Esophagus squamous epithelium (tissue), 5 donors: ENCODE measurements around the gene GRID2IP. TPM values are rescaled to one million over a fixed set of nuclear protein-coding genes. Genes with fewer than 3 reads are reported as not detected.

Source experiments
- DNase-seq: peaks from one replicate; lab custom pipeline; 2025; lab: John Stamatoyannopoulos, UW
- H3K27ac ChIP-seq, 4 donors: fragments of 200-600 bp; sonication (generic); one replicate each; pipeline ENCODE4 v1.5.1; 2016 to 2019; ENCODE audit warnings: mild to moderate bottlenecking in 1 of 4
- H3K27me3 ChIP-seq, 4 donors: fragments of 200-600 bp; sonication (generic); 1 replicate in 3 of 4; 2 replicates in 1 of 4; pipeline versions ENCODE4 v1.5.1 to v1.6.0; 2017 to 2021; ENCODE audit warnings: antibody characterized with exemption in 1 of 4
- H3K36me3 ChIP-seq, 3 donors: fragments of 200-600 bp; sonication (generic); one replicate each; pipeline ENCODE4 v1.5.1; 2016 to 2019
- H3K4me1 ChIP-seq, 3 donors: fragments of 200-600 bp; sonication (generic); one replicate each; pipeline ENCODE4 v1.5.1; 2017 to 2019
- H3K4me3 ChIP-seq, 4 donors: fragments of 200-600 bp; sonication (generic); 1 replicate in 3 of 4; 2 replicates in 1 of 4; pipeline ENCODE4 v1.5.1; 2016 to 2019; ENCODE audit warnings: mild to moderate bottlenecking in 2 of 4, moderate library complexity in 1 of 4
- H3K9me3 ChIP-seq, 3 donors: fragments of 200-600 bp; sonication (generic); one replicate each; pipeline ENCODE4 v1.5.1; 2016 to 2019
- POLR2A ChIP-seq, 4 donors: fragments of 450-650 bp; IDR thresholded peaks; one replicate each; pipeline ENCODE4 v1.6.1; 2017; ENCODE audit warnings: antibody characterized with exemption in 4 of 4, mild to moderate bottlenecking in 4 of 4, moderate library complexity in 3 of 4
- WGBS, 2 donors: methylation state at CpG; one replicate each; pipeline ENCODE4 v1.1.5; 2018; 5-methylcytosine and 5-hydroxymethylcytosine counted together
- intact Hi-C: fragments of 100-400 bp; cut with DNase I; formaldehyde crosslinking; loops from one replicate; pipeline ENCODE4 v1.15.0; 2022
- total RNA-seq, 4 donors: library from RNA; depleted of rRNA; stranded (reverse); fragments of >200 nt; gene quantifications; one replicate each; pipeline ENCODE4 v1.1.0, GENCODE V29; 2016
- TF ChIP-seq, protein P1 (sequence below), 6 experiments: fragments of 450-650 bp in 4 of 6; fragments of 200-600 bp in 2 of 6; sonication (generic) in 2 of 6; IDR thresholded peaks; one replicate each; pipeline ENCODE4 v1.5.1; 2016 to 2019; ENCODE audit warnings: antibody characterized with exemption in 6 of 6, mild to moderate bottlenecking in 4 of 6, moderate library complexity in 4 of 6
- donor health status: DM: yes; HTN: yes; CAD: no.

GRID2IP gene
- total RNA-seq, 4 donors from 2014 or later: 0.38 to 1.1 (median 0.44) TPM; not detected in 1

DNA sequence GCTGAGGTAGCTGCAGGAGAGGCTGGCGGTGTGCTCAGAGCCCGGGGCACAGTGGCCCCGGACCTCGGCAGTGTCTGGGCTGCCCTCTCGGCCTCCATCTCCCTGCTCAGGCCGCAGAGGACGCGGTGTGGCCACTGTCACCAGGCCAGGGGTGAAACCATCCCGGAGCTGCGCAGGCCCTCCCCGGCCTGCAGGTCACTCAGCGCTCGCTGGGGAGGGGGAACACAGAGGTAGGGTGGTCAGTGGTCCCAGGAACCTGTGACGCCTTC, 53.7 kb downstream of the GRID2IP start:
- no peaks in the 10 kb centered on the region for H3K36me3 ChIP-seq
- H3K27me3 ChIP-seq: no peaks in the 10 kb centered on the region
- no peaks in the 10 kb centered on the region for H3K9me3 ChIP-seq
- no peak for TF ChIP-seq POLR2A (IDR thresholded peaks at IDR 0.05)
- TF ChIP-seq, protein P1, sequence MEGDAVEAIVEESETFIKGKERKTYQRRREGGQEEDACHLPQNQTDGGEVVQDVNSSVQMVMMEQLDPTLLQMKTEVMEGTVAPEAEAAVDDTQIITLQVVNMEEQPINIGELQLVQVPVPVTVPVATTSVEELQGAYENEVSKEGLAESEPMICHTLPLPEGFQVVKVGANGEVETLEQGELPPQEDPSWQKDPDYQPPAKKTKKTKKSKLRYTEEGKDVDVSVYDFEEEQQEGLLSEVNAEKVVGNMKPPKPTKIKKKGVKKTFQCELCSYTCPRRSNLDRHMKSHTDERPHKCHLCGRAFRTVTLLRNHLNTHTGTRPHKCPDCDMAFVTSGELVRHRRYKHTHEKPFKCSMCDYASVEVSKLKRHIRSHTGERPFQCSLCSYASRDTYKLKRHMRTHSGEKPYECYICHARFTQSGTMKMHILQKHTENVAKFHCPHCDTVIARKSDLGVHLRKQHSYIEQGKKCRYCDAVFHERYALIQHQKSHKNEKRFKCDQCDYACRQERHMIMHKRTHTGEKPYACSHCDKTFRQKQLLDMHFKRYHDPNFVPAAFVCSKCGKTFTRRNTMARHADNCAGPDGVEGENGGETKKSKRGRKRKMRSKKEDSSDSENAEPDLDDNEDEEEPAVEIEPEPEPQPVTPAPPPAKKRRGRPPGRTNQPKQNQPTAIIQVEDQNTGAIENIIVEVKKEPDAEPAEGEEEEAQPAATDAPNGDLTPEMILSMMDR (IDR thresholded peaks at IDR 0.05): no peak
- no peak for DNase-seq
- no CpG with 5 or more reads among the region's 14 CpGs for WGBS, 2 donors
- peaks cover 0 to 7% (median 0%) of the 10 kb centered on the region in 3 donors for H3K4me1 ChIP-seq
- intact Hi-C loops: no loop called here
- no peak overlapping the region for H3K4me3 ChIP-seq
- H3K27ac ChIP-seq: no peak overlapping the region

DNA sequence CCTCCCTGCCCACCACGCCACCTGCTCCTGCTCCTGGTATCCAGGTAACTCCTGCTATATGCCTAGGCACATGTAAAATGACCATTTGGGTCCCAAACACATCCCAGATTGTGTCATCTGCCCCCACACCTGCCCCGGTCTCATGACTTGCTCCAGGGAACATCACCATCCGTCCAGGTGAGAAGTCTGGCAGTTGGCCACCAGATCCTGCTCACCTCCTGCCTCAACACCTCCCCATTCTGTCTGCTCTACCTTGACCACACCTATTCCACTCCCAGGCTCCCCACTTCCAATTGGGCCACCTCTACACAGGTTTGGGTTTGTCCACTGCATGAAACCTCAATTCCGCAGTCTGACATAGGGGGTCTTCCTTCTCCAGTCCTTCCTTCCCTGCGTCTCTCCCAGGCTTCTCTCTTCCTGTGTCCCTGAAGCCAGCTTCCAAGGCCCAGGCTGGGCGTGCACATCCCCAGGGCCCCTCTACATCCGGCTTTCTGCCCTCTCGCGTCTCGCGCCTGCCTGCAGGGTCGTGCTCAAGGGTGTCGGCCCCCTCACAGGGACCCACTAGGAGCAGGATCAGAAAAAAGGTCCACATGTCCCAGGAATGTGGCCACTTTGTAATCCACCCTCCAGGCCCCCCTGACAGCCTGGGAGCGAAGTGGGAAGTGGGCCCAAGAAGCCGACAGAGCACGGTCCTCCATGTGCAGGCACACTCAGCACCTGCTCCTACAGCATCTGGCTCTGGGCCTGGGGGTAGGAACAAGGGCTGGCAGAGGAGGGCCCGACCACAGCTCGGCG, 54.2 kb downstream of the GRID2IP start:
- no peaks in the 10 kb centered on the region for H3K27me3 ChIP-seq
- intact Hi-C loops: no loop called here
- H3K27ac ChIP-seq: no peak overlapping the region
- H3K4me3 ChIP-seq: no peak overlapping the region
- H3K36me3 ChIP-seq: no peaks in the 10 kb centered on the region
- H3K4me1 ChIP-seq: peaks cover 0 to 6% (median 0%) of the 10 kb centered on the region in 3 donors
- TF ChIP-seq, protein P1 (IDR thresholded peaks at IDR 0.05): no peak
- TF ChIP-seq POLR2A (IDR thresholded peaks at IDR 0.05): no peak
- DNase-seq: no peak
- no peaks in the 10 kb centered on the region for H3K9me3 ChIP-seq
- WGBS, 2 donors: 61% methylated on average over 4 to 8 of the region's 19 CpGs

DNA sequence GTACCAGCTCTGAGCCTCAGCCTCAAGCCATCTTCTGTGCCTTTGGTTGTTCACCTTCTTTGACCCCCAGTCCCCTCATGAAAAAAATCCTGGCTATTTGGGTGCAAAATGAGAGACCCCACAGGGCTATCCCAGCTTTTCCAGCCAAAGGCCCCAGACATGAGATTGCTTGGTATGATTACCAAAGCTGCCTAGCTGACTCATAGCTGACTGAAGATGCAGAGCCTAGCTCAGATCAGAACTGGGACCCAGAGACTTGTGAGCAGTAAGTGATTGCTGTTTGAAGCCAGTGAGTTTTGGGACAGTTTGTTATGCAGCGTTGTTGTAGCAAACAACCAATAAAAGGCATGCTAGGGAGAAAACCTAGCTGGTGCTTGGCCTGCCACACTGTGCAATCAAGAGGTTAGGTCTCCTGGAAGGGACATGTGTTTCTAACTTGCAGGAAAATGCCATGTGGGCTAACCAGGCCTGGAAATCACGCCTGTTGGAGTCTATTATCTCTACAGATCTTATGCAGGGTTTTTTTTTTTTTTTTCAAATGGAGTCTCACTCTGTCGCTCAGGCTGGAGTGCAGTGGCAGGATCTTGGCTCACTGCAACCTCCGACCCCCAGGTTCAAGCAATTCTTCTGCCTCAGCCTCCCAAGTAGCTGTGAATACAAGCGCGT, 55.5 kb downstream of the GRID2IP start:
- no peak overlapping the region for H3K4me3 ChIP-seq
- no peaks in the 10 kb centered on the region for H3K9me3 ChIP-seq
- intact Hi-C loops: no loop called here
- peaks cover 0 to 6% (median 0%) of the 10 kb centered on the region in 3 donors for H3K4me1 ChIP-seq
- no peaks in the 10 kb centered on the region for H3K36me3 ChIP-seq
- TF ChIP-seq, protein P1 (IDR thresholded peaks at IDR 0.05): no peak
- TF ChIP-seq POLR2A (IDR thresholded peaks at IDR 0.05): no peak
- 82 to 95% methylated on average over 5 to 6 of the region's 6 CpGs for WGBS, 2 donors
- H3K27ac ChIP-seq: no peak overlapping the region
- DNase-seq: no peak
- no peaks in the 10 kb centered on the region for H3K27me3 ChIP-seq

DNA sequence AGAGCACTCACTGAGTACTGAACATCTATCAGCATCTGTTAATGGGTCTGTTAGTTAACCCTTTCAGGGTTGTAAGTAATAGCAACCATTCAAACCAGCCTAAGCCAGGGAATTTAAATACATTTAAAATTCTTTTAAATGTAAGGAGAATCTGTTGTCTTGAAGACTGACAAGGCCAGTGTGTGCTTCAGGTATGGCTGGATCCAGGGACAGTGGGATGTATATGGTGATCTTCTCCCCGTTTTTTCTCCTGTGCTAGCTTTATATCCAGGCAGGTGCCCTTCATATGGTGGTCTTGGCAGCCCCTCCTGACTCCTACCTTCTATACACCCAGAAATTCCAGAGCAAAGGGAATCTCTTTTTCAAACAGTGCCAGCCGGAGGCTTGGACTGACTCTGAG, 56.9 kb downstream of the GRID2IP start:
- peaks cover 0 to 6% (median 0%) of the 10 kb centered on the region in 3 donors for H3K4me1 ChIP-seq
- no peak overlapping the region for H3K4me3 ChIP-seq
- intact Hi-C loops: no loop called here
- no peak overlapping the region for H3K27ac ChIP-seq
- H3K36me3 ChIP-seq: no peaks in the 10 kb centered on the region
- no peaks in the 10 kb centered on the region for H3K27me3 ChIP-seq
- TF ChIP-seq, protein P1 (IDR thresholded peaks at IDR 0.05): no peak
- TF ChIP-seq POLR2A (IDR thresholded peaks at IDR 0.05): no peak
- 70 to 75% methylated on average over 2 of the region's 2 CpGs for WGBS, 2 donors
- H3K9me3 ChIP-seq: peaks cover 0 to 5% (median 0%) of the 10 kb centered on the region in 3 donors
- no peak for DNase-seq

DNA sequence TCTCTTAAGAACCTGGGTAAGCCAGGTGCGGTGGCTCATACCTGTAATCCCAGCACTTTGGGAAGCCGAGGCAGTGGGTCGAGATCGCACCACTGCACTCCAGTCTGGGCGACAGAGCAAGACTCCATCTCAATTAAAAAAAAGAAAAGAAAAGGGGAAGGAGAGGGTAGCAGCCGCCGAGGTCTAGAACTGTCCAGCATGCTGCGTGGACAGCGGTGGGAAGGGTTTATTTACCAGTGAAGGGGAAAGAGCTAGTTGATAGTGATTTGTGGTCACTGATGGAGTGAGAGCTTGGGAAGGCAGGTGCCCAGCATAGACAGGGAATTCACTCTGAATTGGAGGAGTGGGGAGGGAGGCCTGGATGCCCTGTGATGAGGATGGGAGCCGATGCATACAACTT, 60.1 kb downstream of the GRID2IP start:
- H3K4me1 ChIP-seq: no peaks in the 10 kb centered on the region
- WGBS, 2 donors: 89 to 92% methylated on average over 8 to 10 of the region's 10 CpGs
- no peak overlapping the region for H3K27ac ChIP-seq
- H3K27me3 ChIP-seq: no peaks in the 10 kb centered on the region
- intact Hi-C loops: no loop called here
- no peak overlapping the region for H3K4me3 ChIP-seq
- TF ChIP-seq POLR2A (IDR thresholded peaks at IDR 0.05): no peak
- TF ChIP-seq, protein P1 (IDR thresholded peaks at IDR 0.05): no peak
- peaks cover 0 to 7% (median 0%) of the 10 kb centered on the region in 3 donors for H3K9me3 ChIP-seq
- DNase-seq: no peak
- H3K36me3 ChIP-seq: no peaks in the 10 kb centered on the region
